GM20000 (cell line): ENCODE data around the gene ABHD2.

Source experiments
- DNase-seq: peaks from one replicate; pipeline ENCODE4 v3.0.0; 2012; ENCODE audit warnings: low spot score
- TF ChIP-seq, protein P1 (sequence below): IDR thresholded peaks from 2 replicates; pipeline ENCODE4 v1.5.1; 2012; ENCODE audit warnings: mild to moderate bottlenecking, control low read depth; ENCODE audit errors: extremely low read depth, missing control alignments

Gene ABHD2

GRCh38 chr15:89194608-89195007, 106.4 kb downstream of the ABHD2 start:
- DNase-seq, result no peak
- TF ChIP-seq, protein P1, sequence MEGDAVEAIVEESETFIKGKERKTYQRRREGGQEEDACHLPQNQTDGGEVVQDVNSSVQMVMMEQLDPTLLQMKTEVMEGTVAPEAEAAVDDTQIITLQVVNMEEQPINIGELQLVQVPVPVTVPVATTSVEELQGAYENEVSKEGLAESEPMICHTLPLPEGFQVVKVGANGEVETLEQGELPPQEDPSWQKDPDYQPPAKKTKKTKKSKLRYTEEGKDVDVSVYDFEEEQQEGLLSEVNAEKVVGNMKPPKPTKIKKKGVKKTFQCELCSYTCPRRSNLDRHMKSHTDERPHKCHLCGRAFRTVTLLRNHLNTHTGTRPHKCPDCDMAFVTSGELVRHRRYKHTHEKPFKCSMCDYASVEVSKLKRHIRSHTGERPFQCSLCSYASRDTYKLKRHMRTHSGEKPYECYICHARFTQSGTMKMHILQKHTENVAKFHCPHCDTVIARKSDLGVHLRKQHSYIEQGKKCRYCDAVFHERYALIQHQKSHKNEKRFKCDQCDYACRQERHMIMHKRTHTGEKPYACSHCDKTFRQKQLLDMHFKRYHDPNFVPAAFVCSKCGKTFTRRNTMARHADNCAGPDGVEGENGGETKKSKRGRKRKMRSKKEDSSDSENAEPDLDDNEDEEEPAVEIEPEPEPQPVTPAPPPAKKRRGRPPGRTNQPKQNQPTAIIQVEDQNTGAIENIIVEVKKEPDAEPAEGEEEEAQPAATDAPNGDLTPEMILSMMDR, result no peak

GRCh38 chr15:89195836-89196235, 107.6 kb downstream of the ABHD2 start:
- DNase-seq, result no peak
- TF ChIP-seq, protein P1, result no peak

DNA sequence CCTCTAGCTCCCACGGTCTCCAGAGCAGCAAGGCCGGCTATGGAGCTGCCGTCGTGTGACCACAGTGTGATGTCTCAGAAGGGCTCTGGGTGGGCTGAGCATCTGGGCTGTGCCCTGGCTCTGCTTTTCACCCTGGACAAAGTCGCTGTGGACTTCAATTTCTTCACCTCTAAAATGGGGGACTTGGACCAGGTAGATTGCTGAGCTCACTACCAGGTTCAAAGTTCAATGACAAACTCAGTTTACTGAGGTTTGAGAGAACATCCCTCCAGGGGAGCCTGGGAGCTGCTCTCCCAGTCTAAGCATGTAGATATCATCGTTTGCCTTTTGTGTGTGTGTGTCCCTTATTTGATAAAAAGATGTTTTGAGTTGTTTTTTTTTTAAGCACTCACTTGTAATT, 108.0 kb downstream of the ABHD2 start:
- TF ChIP-seq, protein P1, result no peak
- DNase-seq, result no peak

- TF ChIP-seq, protein P1, result no peak
- DNase-seq, result no peak
Observed at GRCh38 chr15:89196994-89197393, 108.7 kb downstream of the ABHD2 start.

DNA sequence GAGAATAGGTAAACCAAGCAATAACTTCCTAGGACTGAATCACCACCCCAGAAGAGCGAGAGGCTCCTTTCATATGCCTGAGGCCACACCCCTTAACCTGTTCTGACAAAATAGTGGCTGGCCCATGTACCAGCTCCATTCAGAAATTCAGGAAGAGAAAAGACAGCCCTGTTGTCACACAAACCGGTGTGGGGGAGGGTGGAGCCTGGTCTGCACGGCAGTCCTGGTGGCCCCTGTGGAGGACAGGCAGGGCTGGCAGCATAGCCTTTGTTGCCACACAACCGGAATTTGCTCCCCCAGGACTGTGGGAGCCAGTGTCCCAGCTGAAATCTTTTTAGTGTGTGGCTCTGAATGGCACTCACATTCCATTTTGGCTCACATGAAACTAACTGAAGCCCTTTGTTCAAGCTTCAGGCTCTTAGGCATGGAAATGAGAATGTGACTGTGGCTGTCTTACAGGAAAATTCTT, 109.3 kb downstream of the ABHD2 start:
- no peak for DNase-seq
- TF ChIP-seq, protein P1, result no peak

DNA sequence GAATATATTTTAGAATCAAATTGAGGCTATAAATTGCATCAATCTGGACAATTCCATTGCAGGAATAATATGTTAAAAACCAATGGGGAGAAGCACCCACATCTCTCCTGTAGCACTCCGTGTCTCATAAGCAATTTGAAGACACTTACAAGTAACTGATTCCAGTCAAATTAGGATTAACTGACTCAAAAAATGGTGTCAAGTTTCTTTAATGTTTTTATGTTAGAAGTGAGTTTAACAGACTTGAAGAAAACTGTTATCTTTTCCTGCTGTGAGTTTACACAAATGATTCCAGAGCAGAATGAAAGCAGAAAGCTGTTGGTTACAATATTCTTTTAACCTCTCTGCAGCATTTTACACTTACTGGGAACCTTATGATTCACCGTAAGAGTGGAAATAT, 109.9 kb downstream of the ABHD2 start:
- TF ChIP-seq, protein P1, result no peak
- no peak for DNase-seq

DNA sequence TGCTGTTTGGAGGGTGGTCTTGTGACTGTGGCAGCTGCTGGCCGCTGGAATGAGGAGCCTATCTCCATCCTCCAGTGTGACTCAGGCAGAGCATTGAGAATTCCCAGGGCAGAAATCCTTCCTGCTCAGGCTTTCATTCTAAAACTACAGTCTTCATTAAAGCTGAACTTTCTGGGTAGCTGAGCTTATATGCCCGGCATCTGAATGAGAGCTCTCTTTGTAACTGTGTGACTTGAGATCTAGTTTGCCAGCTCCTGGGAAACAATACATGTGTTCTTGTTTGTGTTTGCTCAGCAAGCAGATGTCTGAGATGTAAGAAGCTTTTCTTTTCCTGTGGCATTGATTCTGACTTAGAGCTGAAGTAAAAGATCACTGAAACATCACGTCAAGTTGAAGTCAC, 110.7 kb downstream of the ABHD2 start:
- TF ChIP-seq, protein P1, result no peak
- no peak for DNase-seq
